CD4-positive, alpha-beta T cell (primary cell): ENCODE results near the gene TMEM258. TPM values are rescaled to one million over a fixed set of nuclear protein-coding genes. Genes with fewer than 3 reads are reported as not detected.

ENCODE experiments used
- ATAC-seq: fragments of 200-7000 bp; cut with Tn5 transposase; one replicate; pipeline ENCODE4 v1.10.0; 2022; ENCODE audit warnings: mild to moderate bottlenecking; ENCODE audit not compliant: poor library complexity
- CTCF ChIA-PET: fragments of 350-600 bp; sonication (Branson Sonifier 250); formaldehyde crosslinking; loops from one replicate; lab custom pipeline; 2021; ENCODE audit warnings: antibody characterized with exemption, inconsistent platforms; lab: Charles Lee
- POLR2A ChIA-PET: fragments of 350-600 bp; sonication (Branson Sonifier 250); formaldehyde crosslinking; loops from one replicate; lab custom pipeline; 2021; ENCODE audit warnings: antibody characterized with exemption, inconsistent platforms; lab: Charles Lee
- DNase-seq, 14 experiments: peaks; one replicate each; pipeline ENCODE4 v3.0.0-alpha.2; 2013 to 2020; ENCODE audit warnings: mixed read lengths in 2 of 14
- H3K27ac ChIP-seq, 2 donors: one replicate each; pipeline versions ENCODE4 v1.5.1 to v1.7.0; 2013; ENCODE audit warnings: low read length in 2 of 2, low read depth in 1 of 2, mild to moderate bottlenecking in 1 of 2
- H3K27me3 ChIP-seq, 2 experiments: 1 replicate in 1 of 2; 2 replicates in 1 of 2; pipeline versions ENCODE4 v1.6.1 to v1.7.0; 2013; ENCODE audit warnings: low read length in 2 of 2, control low read depth in 1 of 2, mild to moderate bottlenecking in 1 of 2, moderate library complexity in 1 of 2; ENCODE audit not compliant: insufficient read depth in 2 of 2, control insufficient read depth in 1 of 2
- H3K36me3 ChIP-seq: one replicate; pipeline ENCODE4 v1.6.1; 2013; ENCODE audit warnings: low read length, control low read depth; ENCODE audit not compliant: insufficient read depth
- H3K4me1 ChIP-seq: one replicate; pipeline ENCODE4 v1.6.1; 2013; ENCODE audit warnings: low read length, control low read depth; ENCODE audit not compliant: insufficient read depth
- H3K4me3 ChIP-seq: one replicate; pipeline ENCODE4 v1.5.1; 2013; ENCODE audit warnings: mild to moderate bottlenecking, low read length, moderate library complexity
- H3K9me3 ChIP-seq, 2 experiments: 1 replicate in 1 of 2; 2 replicates in 1 of 2; pipeline versions ENCODE4 v1.6.1 to v1.7.0; 2013; ENCODE audit warnings: low read length in 2 of 2, mild to moderate bottlenecking in 2 of 2, control low read depth in 1 of 2, moderate library complexity in 1 of 2; ENCODE audit not compliant: control insufficient read depth in 1 of 2, insufficient read depth in 1 of 2
- H3K27ac Mint-ChIP-seq: one replicate; pipeline ENCODE4 v1.8.0; 2020; ENCODE audit warnings: mixed read lengths
- H3K27me3 Mint-ChIP-seq: one replicate; pipeline ENCODE4 v1.8.0; 2021; ENCODE audit warnings: mixed read lengths
- H3K36me3 Mint-ChIP-seq: one replicate; pipeline ENCODE4 v1.8.0; 2021; ENCODE audit warnings: low read depth, mixed read lengths
- H3K4me1 Mint-ChIP-seq: one replicate; pipeline ENCODE4 v1.8.0; 2021; ENCODE audit warnings: low read depth, mixed read lengths
- H3K4me3 Mint-ChIP-seq: one replicate; pipeline ENCODE4 v1.8.0; 2020; ENCODE audit warnings: mild to moderate bottlenecking, mixed read lengths
- H3K9me3 Mint-ChIP-seq: one replicate; pipeline ENCODE4 v1.8.0; 2020; ENCODE audit warnings: mixed read lengths
- CTCF ChIP-seq: fragments of 200-600 bp; IDR thresholded peaks from one replicate; pipeline ENCODE4 v1.8.0; 2022; ENCODE audit warnings: antibody characterized with exemption, mild to moderate bottlenecking
- intact Hi-C, 2 experiments: fragments of 100-400 bp; cut with DNase I in 1 of 2; cut with micrococcal nuclease in 1 of 2; formaldehyde crosslinking; loops; one replicate each; pipeline versions ENCODE4 v1.15.1 to v1.9.0; 2023 to 2025; cut with DNase I, micrococcal nuclease
- total RNA-seq, 174 experiments: library from RNA in 2 of 174; stranded (reverse) in 2 of 174; gene quantifications; one replicate each; pipeline ENCODE4 v1.2.3 and lab custom pipeline; 2021 to 2026

The TMEM258 gene
- total RNA-seq, 2 experiments from 2014 or later, result 55.2 to 56.0 TPM

DNA sequence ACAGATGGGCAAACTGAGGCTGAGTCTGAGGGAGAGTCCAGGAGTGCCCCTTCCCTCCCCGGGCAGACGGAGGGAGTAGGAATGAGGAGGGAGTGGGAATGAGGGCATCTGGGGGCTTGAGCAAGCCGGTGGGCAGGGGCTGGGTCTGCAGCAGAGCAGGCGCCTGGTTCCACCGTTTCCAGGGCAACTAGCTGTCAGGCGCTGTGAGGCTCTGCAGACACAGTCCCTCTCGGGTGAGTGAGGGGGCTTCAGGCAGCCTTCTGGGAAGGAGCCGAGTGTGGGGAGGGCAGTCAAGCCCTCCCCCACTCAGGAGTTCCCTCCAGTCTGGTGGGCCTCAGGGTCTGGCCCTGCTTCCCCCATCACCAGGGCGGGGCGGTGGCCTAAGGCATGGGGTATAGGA, 19.0 kb downstream of the TMEM258 start:
- no peak for TF ChIP-seq CTCF
- no peaks in the 10 kb centered on the region for H3K9me3 ChIP-seq
- no peak overlapping the region for H3K4me3 ChIP-seq
- H3K4me1 Mint-ChIP-seq, result peaks cover 16% of the 10 kb centered on the region
- POLR2A ChIA-PET, result no interaction called here
- no peaks in the 10 kb centered on the region for H3K27me3 Mint-ChIP-seq
- no peak overlapping the region for H3K4me3 Mint-ChIP-seq
- no peaks in the 10 kb centered on the region for H3K9me3 Mint-ChIP-seq
- DNase-seq, result no peak
- H3K4me1 ChIP-seq, result peaks cover 39% of the 10 kb centered on the region
- no peaks in the 10 kb centered on the region for H3K27me3 ChIP-seq
- CTCF ChIA-PET, result no interaction called here
- H3K27ac ChIP-seq, result no peak overlapping the region
- ATAC-seq, result no peak
- H3K36me3 ChIP-seq, result no peaks in the 10 kb centered on the region
- no peak overlapping the region for H3K27ac Mint-ChIP-seq
- intact Hi-C loops, result no loop called here
- H3K36me3 Mint-ChIP-seq, result no peaks in the 10 kb centered on the region

GRCh38 chr11:61771985-61772455, 20.4 kb downstream of the TMEM258 start:
- Histone ChIP-seq H3K27ac (no peak overlapping the region), H3K4me3 (no peak overlapping the region), H3K27me3 (no peaks in the 10 kb centered on the region), H3K9me3 (no peaks in the 10 kb centered on the region), H3K4me1 (peaks cover 29% of the 10 kb centered on the region), H3K36me3 (no peaks in the 10 kb centered on the region)
- Mint-ChIP-seq H3K4me1 (peaks cover 14% of the 10 kb centered on the region), H3K4me3 (no peak overlapping the region), H3K9me3 (no peaks in the 10 kb centered on the region), H3K27me3 (no peaks in the 10 kb centered on the region), H3K36me3 (no peaks in the 10 kb centered on the region), H3K27ac (no peak overlapping the region)
- ChIA-PET POLR2A (no interaction called here), CTCF (no interaction called here)
- DNase-seq (no peak), ATAC-seq (no peak)
- TF ChIP-seq CTCF, result no peak
- intact Hi-C loops, result no loop called here

DNA sequence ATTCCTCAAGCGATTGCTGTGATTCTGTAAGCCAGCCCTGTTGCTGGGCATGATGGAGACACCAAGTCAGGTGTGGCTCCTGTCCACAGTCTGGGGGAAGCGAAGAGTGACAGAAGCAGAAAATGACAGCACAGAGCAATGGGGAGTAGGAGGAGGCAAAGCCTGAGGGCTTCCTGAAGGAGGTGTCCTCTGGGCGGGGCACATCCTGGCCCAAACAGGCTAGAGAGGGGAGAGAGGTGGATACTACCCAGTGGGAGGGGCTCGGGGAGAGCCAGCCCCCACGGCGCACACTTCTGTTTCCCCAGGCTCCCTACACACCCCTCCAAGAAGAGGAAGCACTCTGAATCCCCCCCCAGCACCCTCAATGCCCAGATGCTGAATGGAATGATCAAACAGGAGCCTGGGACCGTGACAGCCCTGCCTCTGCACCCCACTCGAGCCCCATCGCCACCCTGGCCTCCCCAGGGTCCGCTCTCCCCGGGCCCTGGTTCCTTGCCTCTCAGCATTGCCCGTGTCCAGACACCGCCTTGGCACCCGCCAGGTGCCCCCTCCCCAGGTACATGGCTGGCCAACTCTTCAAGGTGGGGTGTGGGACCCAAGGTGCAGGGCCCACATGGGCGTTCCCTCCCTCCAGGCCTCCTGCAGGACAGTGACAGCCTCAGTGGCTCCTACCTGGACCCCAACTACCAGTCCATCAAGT, 21.1 kb downstream of the TMEM258 start:
- Mint-ChIP-seq H3K36me3 (no peaks in the 10 kb centered on the region), H3K4me3 (no peak overlapping the region), H3K9me3 (no peaks in the 10 kb centered on the region), H3K27me3 (no peaks in the 10 kb centered on the region), H3K27ac (no peak overlapping the region), H3K4me1 (peaks cover 7% of the 10 kb centered on the region)
- POLR2A ChIA-PET, result no interaction called here
- Histone ChIP-seq H3K9me3 (no peaks in the 10 kb centered on the region), H3K27me3 (no peaks in the 10 kb centered on the region), H3K4me1 (peaks cover 22% of the 10 kb centered on the region), H3K36me3 (no peaks in the 10 kb centered on the region), H3K27ac (no peak overlapping the region), H3K4me3 (no peak overlapping the region)
- CTCF ChIA-PET, result no interaction called here
- ATAC-seq, result no peak
- no peak for TF ChIP-seq CTCF
- no peak for DNase-seq
- intact Hi-C loops, result no loop called here
